H1 (cell line): ENCODE results near the gene ISOC1. TPM values are rescaled to one million over a fixed set of nuclear protein-coding genes. Genes with fewer than 3 reads are reported as not detected.
A peak's percentile ranks its signal among the peaks of the same experiment; 100 is the strongest.

Source experiments
- ASH2L ChIP-seq: fragments of 200-600, 300-600 bp; sonication (generic); IDR thresholded peaks from one replicate; pipeline ENCODE4 v1.7.1; 2017; ENCODE audit warnings: low read length
- BRCA1 ChIP-seq: IDR thresholded peaks from 2 replicates; pipeline ENCODE4 v1.6.1; 2012; ENCODE audit warnings: low read depth, low read length, improper control_type of control experiment
- CBX8 ChIP-seq: fragments of 300-800, 300-1000 bp; sonication (generic); IDR thresholded peaks from 2 replicates; pipeline ENCODE4 v1.7.1; 2016; ENCODE audit warnings: low read depth, low read length, borderline replicate concordance
- CHD1 ChIP-seq: IDR thresholded peaks from 2 replicates; pipeline ENCODE4 v1.6.1; 2012; ENCODE audit warnings: low read depth, low read length, improper control_type of control experiment
- CTBP2 ChIP-seq: IDR thresholded peaks from 2 replicates; pipeline ENCODE4 v1.7.0; 2011; ENCODE audit warnings: borderline replicate concordance, mild to moderate bottlenecking, moderate library complexity, mixed read lengths, low read length; ENCODE audit not compliant: insufficient read depth, insufficient read length
- EGR1 ChIP-seq: IDR thresholded peaks from 2 replicates; pipeline ENCODE4 v1.6.1; 2011; ENCODE audit warnings: low read depth, low read length, borderline replicate concordance
- EP300 ChIP-seq, 2 experiments: IDR thresholded peaks; 1 replicate in 1 of 2; 2 replicates in 1 of 2; pipeline ENCODE4 v1.6.1; 2011 to 2012; ENCODE audit warnings: low read depth in 2 of 2, low read length in 2 of 2, mild to moderate bottlenecking in 2 of 2, borderline replicate concordance in 1 of 2, inconsistent platforms in 1 of 2, moderate library complexity in 1 of 2
- HDAC6 ChIP-seq: IDR thresholded peaks from one replicate; pipeline ENCODE4 v1.7.1; 2012; ENCODE audit warnings: low read depth, mild to moderate bottlenecking, inconsistent platforms, low read length, moderate library complexity
- JUND ChIP-seq: IDR thresholded peaks from 2 replicates; pipeline ENCODE4 v1.6.1; 2011; ENCODE audit warnings: mild to moderate bottlenecking, improper control_type of control experiment, low read length
- KDM4A ChIP-seq: IDR thresholded peaks from one replicate; pipeline ENCODE4 v1.7.1; 2012; ENCODE audit warnings: low read depth, mild to moderate bottlenecking, moderate library complexity, low read length, inconsistent platforms; ENCODE audit not compliant: severe bottlenecking
- KDM5A ChIP-seq: fragments of 200-600 bp; IDR thresholded peaks from 2 replicates; pipeline ENCODE4 v1.7.1; 2012; ENCODE audit warnings: mild to moderate bottlenecking, low read length, inconsistent platforms, mixed read lengths
- MAFK ChIP-seq: IDR thresholded peaks from 2 replicates; pipeline ENCODE4 v1.6.1; 2012; ENCODE audit warnings: low read depth, mild to moderate bottlenecking, improper control_type of control experiment, low read length
- MAX ChIP-seq: IDR thresholded peaks from 2 replicates; pipeline ENCODE4 v1.6.1; 2012; ENCODE audit warnings: inconsistent platforms
- POLR2A ChIP-seq, 2 experiments: IDR thresholded peaks; 1 replicate in 1 of 2; 2 replicates in 1 of 2; pipeline ENCODE4 v1.6.1; 2011; ENCODE audit warnings: low read depth in 2 of 2, low read length in 2 of 2, mild to moderate bottlenecking in 2 of 2; ENCODE audit errors: control extremely low read depth in 1 of 2
- SIN3A ChIP-seq, 2 experiments: IDR thresholded peaks in 1 of 2; conservative IDR thresholded peaks in 1 of 2; 2 replicates each; pipeline ENCODE4 v1.6.1; 2011 to 2012; ENCODE audit warnings: low read length in 2 of 2, improper control_type of control experiment in 1 of 2, low read depth in 1 of 2, mild to moderate bottlenecking in 1 of 2
- SIRT6 ChIP-seq: IDR thresholded peaks from one replicate; pipeline ENCODE4 v1.7.1; 2012; ENCODE audit warnings: low read length, inconsistent platforms
- SIX5 ChIP-seq: IDR thresholded peaks from 2 replicates; pipeline ENCODE4 v1.6.1; 2011; ENCODE audit warnings: mild to moderate bottlenecking, low read depth, low read length
- SRF ChIP-seq: IDR thresholded peaks from 2 replicates; pipeline ENCODE4 v1.6.1; 2011; ENCODE audit warnings: mild to moderate bottlenecking, low read depth, low read length, moderate library complexity
- TAF1 ChIP-seq: IDR thresholded peaks from 2 replicates; pipeline ENCODE4 v1.6.1; 2011; ENCODE audit warnings: mild to moderate bottlenecking, low read depth, low read length
- TAF7 ChIP-seq: optimal IDR thresholded peaks from 2 replicates; pipeline ENCODE3; 2011; ENCODE audit warnings: low read depth, mild to moderate bottlenecking, inconsistent platforms, low read length, moderate library complexity, borderline replicate concordance
- TBP ChIP-seq: IDR thresholded peaks from 2 replicates; pipeline ENCODE4 v1.6.1; 2011; ENCODE audit warnings: low read depth, low read length, improper control_type of control experiment
- TCF12 ChIP-seq: IDR thresholded peaks from 2 replicates; pipeline ENCODE4 v1.6.1; 2011; ENCODE audit warnings: low read depth, mild to moderate bottlenecking, low read length
- USF2 ChIP-seq: IDR thresholded peaks from 2 replicates; pipeline ENCODE4 v1.6.1; 2011; ENCODE audit warnings: low read length, improper control_type of control experiment
- YY1 ChIP-seq: IDR thresholded peaks from 2 replicates; pipeline ENCODE4 v1.6.1; 2011; ENCODE audit warnings: low read depth, mild to moderate bottlenecking, low read length
- polyA plus RNA-seq, 7 experiments: library from polyadenylated mRNA; depleted of rRNA in 3 of 7; stranded (reverse) in 5 of 7; unstranded in 2 of 7; fragments of >200 nt in 5 of 7; fragments of 200-250 nt in 2 of 7; gene quantifications; 1 replicate in 5 of 7; 2 replicates in 1 of 7; 4 replicates in 1 of 7; pipeline versions ENCODE4 v1.2.1 to v1.2.3, GENCODE V29; 2011 to 2013; ENCODE audit warnings: missing spikeins in 2 of 7, mixed read lengths in 2 of 7
- total RNA-seq: library from RNA; stranded (reverse); fragmentation: NEBNext Ultra II Directional; extraction: Animal tissue kit (Norgen Biotek cat#: 25700); gene quantifications from 2 replicates; pipeline ENCODE4 v1.2.1, GENCODE V29; 2021

ISOC1 gene
- total and polyA plus RNA-seq, 2 of the 8 experiments (the other 6 are each of a cell fraction or from before 2014, with no cell fraction given), result 27.7 to 34.9 TPM

GRCh38 chr5:129094087-129094923, at the start of gene ISOC1 (continued):
- TF ChIP-seq USF2, result no peak
- TF ChIP-seq EGR1, result no peak
- no peak for TF ChIP-seq KDM4A
- TF ChIP-seq TCF12, result no peak
- no peak for TF ChIP-seq CTBP2
- TF ChIP-seq JUND, result no peak; the same call in 1 of the 2 replicates
- TF ChIP-seq MAFK, result no peak
- TF ChIP-seq MAX, result peak; percentile 51
- TF ChIP-seq EP300 (IDR thresholded peaks at IDR 0.05; ENCODE audit: borderline replicate concordance in 1 of 2, low read depth in 2 of 2, low read length in 2 of 2), result no peak
- TF ChIP-seq SIRT6, result no peak
- peak in 1 of 2 experiments; percentile 53; a peak in 2 of 4 replicates for TF ChIP-seq SIN3A (conservative IDR thresholded peaks at IDR 0.05 in 1 of 2, IDR thresholded peaks at IDR 0.05 in 1 of 2; ENCODE audit: low read depth in 1 of 2, low read length in 2 of 2)
- TF ChIP-seq TAF1, result peak; percentile 86
- TF ChIP-seq TAF7, result no peak
- TF ChIP-seq HDAC6, result no peak
- no peak for TF ChIP-seq SRF
- TF ChIP-seq YY1, result peak; percentile 83; the same call in 1 of the 2 replicates
- TF ChIP-seq CBX8, result no peak
- no peak for TF ChIP-seq CHD1
- peak; percentile 61 to 85 for TF ChIP-seq POLR2A (IDR thresholded peaks at IDR 0.05; ENCODE audit: control extremely low read depth in 1 of 2, low read depth in 2 of 2, low read length in 2 of 2)
- TF ChIP-seq ASH2L, result peak; percentile 13
- no peak for TF ChIP-seq SIX5
- TF ChIP-seq KDM5A, result no peak
- peak; percentile 5 for TF ChIP-seq TBP
- no peak for TF ChIP-seq BRCA1
